CD4-positive, alpha-beta T cell treated with Interleukin-6 at 100 ng/mL for 8 hours (primary cell): Measurements from ENCODE around the gene WDHD1.
"Not testable (repeated sequence)": the region's sequence is repeated elsewhere in the genome, so short reads cannot be mapped to it uniquely, and the experiment has no call there.

Experiments
- DNase-seq: peaks from one replicate; pipeline ENCODE4 v3.0.0-alpha.2; 2020; ENCODE audit warnings: mixed read lengths, low spot score

Gene WDHD1

GRCh38 chr14:55047301-55048053, 20.6 kb upstream of the WDHD1 start:
- DNase-seq = no peak

DNA sequence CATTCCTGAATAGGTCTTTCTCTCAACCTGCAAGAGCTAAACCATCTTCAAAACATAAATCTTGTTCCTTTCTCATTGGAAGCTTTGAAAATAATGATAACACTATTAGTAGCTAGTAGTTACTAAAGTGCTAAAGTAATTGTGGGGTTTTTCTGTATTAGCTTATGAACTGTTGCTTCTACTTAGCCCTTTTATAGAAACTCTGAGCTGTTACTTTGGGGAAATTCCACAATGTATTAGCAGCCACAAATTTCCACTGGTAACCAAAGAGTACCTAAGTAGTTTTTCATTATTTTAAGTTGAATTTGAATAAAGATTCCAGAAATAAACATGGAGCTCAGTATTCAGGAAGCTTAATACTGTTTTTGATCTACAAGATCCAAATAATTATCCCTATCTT, 18.2 kb upstream of the WDHD1 start:
- no peak for DNase-seq

GRCh38 chr14:55043528-55043927, 16.6 kb upstream of the WDHD1 start:
- DNase-seq = no peak

DNA sequence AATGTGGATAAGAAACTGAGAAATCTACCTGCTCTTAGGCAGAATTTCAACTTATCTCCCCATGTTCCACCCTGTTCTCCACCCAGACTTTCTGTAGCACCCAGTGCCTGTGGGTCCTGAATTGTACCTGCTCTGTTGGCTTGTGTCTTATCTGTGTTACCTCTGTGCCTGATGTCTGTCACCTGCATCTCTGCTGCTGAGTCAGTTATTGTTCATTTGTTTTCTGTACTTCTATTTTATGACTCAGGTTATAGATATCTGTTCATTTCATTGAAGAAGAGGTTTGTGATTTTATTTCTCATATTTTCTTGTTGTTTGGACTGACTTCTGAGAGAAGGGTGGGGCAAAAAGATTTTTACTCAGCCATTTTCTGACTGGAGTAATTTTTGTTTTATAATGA, 11.8 kb upstream of the WDHD1 start:
- DNase-seq = no peak

DNA sequence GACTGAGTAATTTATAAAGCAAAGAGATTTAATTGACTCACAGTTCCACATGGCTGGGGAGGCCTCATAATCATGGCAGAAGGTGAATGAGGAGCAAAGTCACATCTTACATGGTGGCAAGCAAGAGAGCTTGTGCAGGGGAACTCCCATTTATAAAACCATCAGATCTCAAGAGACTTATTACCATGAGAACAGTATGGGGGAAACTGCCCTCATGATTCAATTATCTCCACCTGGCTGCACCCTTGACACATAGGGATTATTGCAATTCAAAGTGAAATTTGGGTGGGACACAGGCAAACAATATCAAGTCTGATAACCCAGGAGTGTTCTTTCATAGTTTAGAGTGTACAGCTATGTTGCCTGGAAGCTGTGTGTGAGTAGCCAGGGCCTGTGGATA, 11.1 kb upstream of the WDHD1 start:
- not testable (repeated sequence) for DNase-seq

DNA sequence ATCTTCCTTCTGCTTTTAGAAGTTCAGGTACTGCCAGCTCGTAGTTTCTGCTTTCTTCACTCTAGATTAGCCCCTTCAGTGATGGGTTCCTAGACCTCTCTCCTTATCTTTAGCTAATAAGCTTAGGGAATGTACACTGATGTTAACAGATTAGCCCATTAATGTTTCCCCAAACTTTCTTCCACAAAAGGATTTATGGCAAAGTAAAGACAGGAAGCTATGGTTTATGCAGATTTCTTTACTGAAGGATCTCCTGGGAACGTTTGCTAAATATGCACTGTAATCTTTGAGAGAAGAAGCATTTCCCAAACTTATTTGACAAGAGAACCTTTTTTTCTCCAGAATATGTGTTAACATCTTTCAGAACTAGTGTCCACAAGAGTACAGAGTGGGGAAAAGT, 4.3 kb upstream of the WDHD1 start:
- DNase-seq = no peak

DNA sequence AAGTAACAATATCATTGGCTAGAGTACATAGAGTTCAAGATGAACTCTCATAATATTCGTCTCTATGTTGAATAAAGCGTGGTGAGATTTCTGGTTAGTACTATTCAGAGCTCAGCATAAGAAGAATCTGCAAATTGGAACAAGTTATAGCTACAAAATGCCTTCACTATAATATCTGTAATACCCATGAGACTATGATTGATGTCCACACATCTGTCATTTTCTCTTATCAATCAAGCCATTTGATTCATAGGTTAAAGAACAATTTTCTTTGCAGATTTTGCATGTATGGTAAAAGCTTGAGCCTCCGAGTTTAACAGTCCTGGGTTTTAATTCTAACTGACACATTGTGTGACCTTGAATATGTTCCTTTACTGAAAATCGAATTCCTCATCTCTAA, 1.6 kb upstream of the WDHD1 start:
- no peak for DNase-seq

GRCh38 chr14:55028066-55028465, 1.2 kb upstream of the WDHD1 start:
- DNase-seq = no peak

- no peak for DNase-seq
These were observed 482 bp downstream of the WDHD1 start for GRCh38 chr14:55026441-55026792.

- DNase-seq = no peak
These were observed 951 bp downstream of the WDHD1 start for GRCh38 chr14:55025948-55026347.

DNA sequence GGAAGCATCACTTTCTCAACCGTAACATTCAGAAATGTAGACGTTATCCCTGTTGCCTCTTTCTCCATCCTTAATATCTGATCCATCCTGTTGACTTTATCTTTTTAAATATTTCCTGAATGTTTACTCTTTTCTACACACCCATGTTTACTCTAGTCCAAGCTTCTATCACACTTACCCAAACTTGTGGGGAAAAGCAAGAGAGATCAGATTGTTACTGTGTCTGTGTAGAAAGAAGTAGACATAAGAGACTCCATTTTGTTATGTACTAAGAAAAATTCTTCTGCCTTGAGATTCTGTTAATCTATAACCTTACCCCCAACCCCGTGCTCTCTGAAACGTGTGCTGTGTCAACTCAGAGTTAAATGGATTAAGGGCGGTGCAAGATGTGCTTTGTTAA, 2.5 kb downstream of the WDHD1 start:
- not testable (repeated sequence) for DNase-seq

- DNase-seq = no peak
These were observed 6.8 kb downstream of the WDHD1 start for GRCh38 chr14:55019968-55020554.

GRCh38 chr14:55015006-55015405, 11.9 kb downstream of the WDHD1 start:
- DNase-seq = no peak

- no peak for DNase-seq
These were observed 21.8 kb downstream of the WDHD1 start for GRCh38 chr14:55005071-55005470.

DNA sequence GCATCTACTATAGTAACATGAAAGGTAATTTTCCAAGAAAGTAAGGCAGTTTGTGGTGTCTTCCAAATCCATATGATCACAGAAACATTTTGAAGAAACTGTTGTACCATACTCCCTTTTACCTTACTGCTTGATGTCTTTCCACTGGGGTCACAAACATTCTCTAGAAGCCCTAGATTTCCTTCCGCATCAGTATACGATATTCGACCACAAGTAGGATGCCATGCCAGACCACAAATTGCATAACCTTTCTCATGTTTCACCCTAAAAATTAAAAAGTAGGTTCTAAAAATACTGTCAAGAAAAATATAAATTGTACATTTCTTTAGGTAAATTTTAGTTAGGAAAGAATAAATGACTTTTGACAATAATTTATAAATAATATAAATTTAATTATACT, 26.5 kb downstream of the WDHD1 start:
- no peak for DNase-seq

DNA sequence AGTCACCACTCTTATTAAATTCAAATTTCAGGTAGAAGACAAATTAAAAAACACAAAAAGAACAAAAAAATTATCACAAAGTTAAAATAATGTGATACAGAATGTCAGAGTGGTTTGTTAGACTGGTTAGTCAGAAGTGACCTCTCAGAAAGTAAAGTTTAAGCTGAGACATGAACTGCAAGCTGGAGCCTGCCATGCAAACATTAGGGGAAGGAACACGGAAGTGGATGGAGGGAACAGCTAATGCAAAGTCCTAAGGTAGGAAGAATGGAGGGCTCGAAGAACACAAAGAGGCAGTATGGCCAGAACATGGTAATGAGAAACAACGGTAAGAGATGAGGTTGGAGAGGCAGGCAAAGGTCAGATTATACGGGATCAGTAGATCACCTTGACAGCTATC, 41.7 kb downstream of the WDHD1 start:
- no peak for DNase-seq

DNA sequence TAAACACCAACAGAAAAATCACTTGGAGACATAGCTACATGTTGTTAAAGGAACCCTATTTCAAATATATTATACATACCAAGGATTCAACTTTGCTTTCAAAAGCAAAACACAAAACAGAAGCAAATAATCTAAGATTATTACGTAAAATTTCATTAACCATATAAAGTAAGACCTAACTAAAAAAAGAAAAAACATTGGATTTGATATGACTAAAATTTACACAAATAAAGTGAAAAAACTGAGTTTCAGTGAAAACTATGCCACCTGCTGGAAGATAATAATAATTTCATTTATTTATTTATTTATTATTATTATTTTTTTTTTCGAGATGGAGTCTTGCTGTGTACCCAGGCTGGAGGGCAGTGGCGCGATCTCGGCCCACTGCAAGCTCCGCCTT, 45.2 kb downstream of the WDHD1 start:
- no peak for DNase-seq

GRCh38 chr14:54979039-54979438, 47.9 kb downstream of the WDHD1 start:
- DNase-seq = no peak

DNA sequence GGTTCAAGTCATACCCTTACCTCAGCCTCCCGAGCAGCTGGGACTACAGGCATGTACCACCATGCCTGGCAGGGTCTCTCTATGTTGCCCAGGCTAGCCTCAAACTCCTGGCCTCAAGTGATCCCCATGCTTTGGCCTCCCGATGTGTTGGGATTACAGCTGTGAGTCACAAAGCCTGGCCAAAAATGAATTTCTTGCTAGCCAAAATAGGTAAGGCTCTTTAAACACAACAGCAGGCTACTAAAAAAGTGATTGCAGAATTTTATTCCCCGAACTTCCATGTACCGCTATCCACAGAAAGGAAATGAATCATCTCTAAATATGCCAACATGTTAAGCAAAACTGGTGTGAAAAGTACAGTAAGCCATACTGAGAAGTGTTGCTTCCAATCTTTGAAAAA, 50.6 kb downstream of the WDHD1 start:
- no peak for DNase-seq

- DNase-seq = no peak
These were observed 51.0 kb downstream of the WDHD1 start for GRCh38 chr14:54975856-54976255.

- no peak for DNase-seq
These were observed 52.0 kb downstream of the WDHD1 start for GRCh38 chr14:54974788-54975414.

GRCh38 chr14:54967496-54967895, 59.4 kb downstream of the WDHD1 start:
- DNase-seq = no peak

DNA sequence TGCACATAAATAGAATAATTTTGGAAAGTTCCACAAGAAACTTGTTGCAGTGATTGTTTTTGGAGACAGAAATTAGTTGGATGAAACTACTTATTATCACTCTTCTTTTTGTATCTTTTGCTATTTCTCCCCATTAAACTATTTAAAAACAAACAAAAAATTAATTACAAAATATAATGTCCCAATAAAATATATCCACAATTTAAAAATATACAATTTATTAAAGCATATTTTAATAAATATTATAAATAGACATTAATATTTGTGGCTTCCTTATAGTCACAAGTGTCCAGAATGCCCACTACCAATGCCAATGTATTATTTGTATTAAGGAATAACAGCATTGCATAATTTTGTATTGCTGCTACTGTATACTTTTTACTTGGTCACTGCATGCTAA, 71.8 kb downstream of the WDHD1 start:
- DNase-seq = no peak

DNA sequence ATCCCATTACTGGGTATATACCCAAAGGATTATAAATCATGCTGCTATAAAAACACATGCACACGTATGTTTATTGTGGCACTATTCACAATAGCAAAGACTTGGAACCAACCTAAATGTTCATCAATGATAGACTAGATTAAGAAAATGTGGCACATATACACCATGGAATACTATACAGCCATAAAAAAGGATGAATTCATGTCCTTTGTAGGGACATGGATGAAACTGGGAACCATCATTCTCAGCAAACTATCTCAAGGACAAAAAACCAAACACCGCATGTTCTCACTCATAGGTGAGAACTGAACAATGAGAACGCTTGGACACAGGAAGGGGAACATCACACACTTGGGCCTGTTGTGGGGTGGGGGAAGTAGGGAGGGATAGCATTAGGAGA, 73.3 kb downstream of the WDHD1 start:
- DNase-seq = not testable (repeated sequence)
